CD14-positive monocyte (primary cell): Measurements from ENCODE around the gene TMEM221. TPM values are rescaled to one million over a fixed set of nuclear protein-coding genes. Genes with fewer than 3 reads are reported as not detected.

Source experiments
- DNase-seq, 3 donors: peaks; one replicate each; pipeline ENCODE4 v3.0.0-alpha.2; 2011 to 2022
- H2AFZ ChIP-seq: 2 replicates; pipeline ENCODE4 v1.6.0; 2012; ENCODE audit warnings: mild to moderate bottlenecking, low read depth, low read length, inconsistent platforms; ENCODE audit not compliant: insufficient read depth, poor library complexity, severe bottlenecking
- H3K27ac ChIP-seq, 2 donors: 1 replicate in 1 of 2; 2 replicates in 1 of 2; pipeline ENCODE4 v1.5.1; 2012 to 2013; ENCODE audit warnings: low read length in 2 of 2, control low read depth in 1 of 2, inconsistent platforms in 1 of 2, low read depth in 1 of 2, mild to moderate bottlenecking in 1 of 2
- H3K27me3 ChIP-seq, 2 donors: one replicate each; pipeline versions ENCODE4 v1.6.0 to v1.6.1; 2011 to 2013; ENCODE audit warnings: low read length in 2 of 2; ENCODE audit not compliant: control insufficient read depth in 2 of 2, insufficient read depth in 2 of 2
- H3K36me3 ChIP-seq, 2 donors: replicated peaks in 1 of 2; 1 replicate in 1 of 2; 2 replicates in 1 of 2; pipeline versions ENCODE4 v1.5.1 to v1.6.1; 2012 to 2013; ENCODE audit warnings: low read length in 2 of 2, control low read depth in 1 of 2, inconsistent platforms in 1 of 2, mild to moderate bottlenecking in 1 of 2; ENCODE audit not compliant: insufficient read depth in 2 of 2, control insufficient read depth in 1 of 2
- H3K4me1 ChIP-seq, 2 donors: 1 replicate in 1 of 2; 2 replicates in 1 of 2; pipeline versions ENCODE4 v1.5.1 to v1.6.1; 2012 to 2013; ENCODE audit warnings: low read length in 2 of 2, control low read depth in 1 of 2, inconsistent platforms in 1 of 2, mild to moderate bottlenecking in 1 of 2, moderate library complexity in 1 of 2; ENCODE audit not compliant: insufficient read depth in 2 of 2, control insufficient read depth in 1 of 2
- H3K4me2 ChIP-seq: replicated peaks from 2 replicates; pipeline ENCODE3; 2012; ENCODE audit warnings: low read length, moderate library complexity, mild to moderate bottlenecking; ENCODE audit not compliant: poor library complexity, severe bottlenecking; ENCODE audit errors: extremely low read depth
- H3K4me3 ChIP-seq, 3 experiments: fragments of 200-600 bp in 1 of 3; sonication (generic) in 1 of 3; replicated peaks in 1 of 3; 1 replicate in 2 of 3; 2 replicates in 1 of 3; pipeline ENCODE4 v1.5.1; 2011 to 2013; ENCODE audit warnings: low read length in 3 of 3, mild to moderate bottlenecking in 3 of 3, control low read depth in 2 of 3, low read depth in 2 of 3, inconsistent platforms in 1 of 3, moderate library complexity in 1 of 3
- H3K79me2 ChIP-seq: 2 replicates; pipeline ENCODE4 v1.6.0; 2012; ENCODE audit warnings: mild to moderate bottlenecking, control low read depth, inconsistent platforms, low read length, moderate library complexity; ENCODE audit not compliant: insufficient read depth
- H3K9ac ChIP-seq: 2 replicates; pipeline ENCODE4 v1.6.0; 2017; ENCODE audit warnings: low read length, mild to moderate bottlenecking; ENCODE audit not compliant: insufficient read depth, poor library complexity, severe bottlenecking
- H3K9me3 ChIP-seq, 2 donors: replicated peaks in 1 of 2; 1 replicate in 1 of 2; 2 replicates in 1 of 2; pipeline versions ENCODE4 v1.5.1 to v1.6.1; 2012 to 2013; ENCODE audit warnings: low read length in 2 of 2, control low read depth in 1 of 2; ENCODE audit not compliant: control insufficient read depth in 1 of 2, insufficient read depth in 1 of 2
- H4K20me1 ChIP-seq: 2 replicates; pipeline ENCODE4 v1.6.0; 2012; ENCODE audit warnings: mild to moderate bottlenecking, low read length, control low read depth, moderate library complexity; ENCODE audit not compliant: insufficient read depth
- H3K27ac Mint-ChIP-seq, 7 donors: one replicate each; pipeline ENCODE4 v1.8.0; 2020; ENCODE audit warnings: mild to moderate bottlenecking in 7 of 7, mixed read lengths in 7 of 7, moderate library complexity in 6 of 7, inconsistent platforms in 2 of 7
- H3K27me3 Mint-ChIP-seq, 3 donors: one replicate each; pipeline ENCODE4 v1.8.0; 2021 to 2022; ENCODE audit warnings: low read depth in 3 of 3, mild to moderate bottlenecking in 3 of 3, mixed read lengths in 3 of 3, moderate library complexity in 3 of 3, inconsistent platforms in 1 of 3
- H3K36me3 Mint-ChIP-seq, 2 donors: one replicate each; pipeline ENCODE4 v1.8.0; 2020; ENCODE audit warnings: mixed read lengths in 2 of 2, inconsistent platforms in 1 of 2, mild to moderate bottlenecking in 1 of 2
- H3K4me1 Mint-ChIP-seq: one replicate; pipeline ENCODE4 v1.8.0; 2020; ENCODE audit warnings: mild to moderate bottlenecking, mixed read lengths
- H3K4me3 Mint-ChIP-seq, 2 donors: one replicate each; pipeline ENCODE4 v1.8.0; 2020; ENCODE audit warnings: mild to moderate bottlenecking in 2 of 2, mixed read lengths in 2 of 2, moderate library complexity in 1 of 2
- H3K9me3 Mint-ChIP-seq, 7 donors: one replicate each; pipeline ENCODE4 v1.8.0; 2020 to 2022; ENCODE audit warnings: mixed read lengths in 7 of 7, mild to moderate bottlenecking in 6 of 7, moderate library complexity in 6 of 7, inconsistent platforms in 2 of 7
- WGBS: methylation state at CpG from one replicate; pipeline ENCODE4 v1.1.5; 2013; ENCODE audit warnings: missing lambda C conversion rate; ENCODE audit not compliant: insufficient coverage; 5-methylcytosine and 5-hydroxymethylcytosine counted together
- intact Hi-C, 2 donors: fragments of 100-400 bp; cut with micrococcal nuclease; formaldehyde crosslinking; loops; one replicate each; pipeline versions ENCODE4 v1.15.0 to v1.15.1; 2023
- polyA plus RNA-seq, 3 donors: library from polyadenylated mRNA; depleted of rRNA in 1 of 3; unstranded in 2 of 3; stranded (reverse) in 1 of 3; fragments of 300-500 nt in 2 of 3; fragments of >200 nt in 1 of 3; fragmentation: Illumina TruSeq in 2 of 3; gene quantifications; 1 replicate in 2 of 3; 2 replicates in 1 of 3; pipeline ENCODE4 v1.2.3, GENCODE V29; 2012 to 2021
- TF ChIP-seq, protein P1 (sequence below): fragments of 200-600 bp; IDR thresholded peaks from one replicate; pipeline ENCODE4 v1.8.0; 2022; ENCODE audit warnings: antibody characterized with exemption, mild to moderate bottlenecking

Gene TMEM221
- polyA plus RNA-seq, 3 donors, result not detected

DNA sequence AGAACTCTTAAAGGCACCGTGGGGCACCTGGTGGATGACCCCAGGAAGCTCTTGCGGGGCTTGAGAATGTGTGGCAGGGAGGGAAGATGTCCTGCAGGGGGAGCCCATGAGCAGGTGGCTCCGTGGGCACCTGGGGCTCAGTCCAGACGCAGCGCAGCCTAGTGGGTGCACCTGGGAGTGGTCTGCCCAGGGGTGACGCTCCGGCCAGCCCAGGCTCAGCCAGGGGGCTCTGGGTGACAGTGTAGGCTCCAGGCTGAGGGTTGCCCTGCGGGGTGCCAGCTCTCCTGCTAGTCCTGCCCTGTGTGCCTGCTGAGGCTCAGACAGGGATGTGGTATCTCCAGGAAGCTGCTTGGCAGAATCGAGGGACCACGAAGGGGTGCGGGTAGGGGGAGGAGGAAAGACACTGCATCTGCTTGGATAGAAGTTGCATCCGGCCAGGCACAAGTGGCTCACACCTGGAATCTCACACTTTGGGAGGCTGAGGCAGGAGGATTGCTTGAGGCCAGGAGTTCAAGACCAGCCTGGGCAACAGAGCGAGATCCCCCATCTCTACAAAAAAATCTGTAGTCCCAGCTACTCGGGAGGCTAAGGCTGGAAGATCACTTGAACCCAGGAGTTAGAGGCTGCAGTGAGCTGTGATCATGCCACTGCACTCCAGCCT, 48.0 kb upstream of the TMEM221 start:
- WGBS, result 6% methylated on average over 13 of the region's 14 CpGs
- Histone ChIP-seq H4K20me1 (peaks cover 18% of the 10 kb centered on the region), H3K4me3 (peak overlapping the region in 1 of 3 experiments; percentile 39), H3K79me2 (peaks cover 22% of the 10 kb centered on the region), H3K9me3 (no peaks in the 10 kb centered on the region), H3K27ac (no peak overlapping the region), H3K4me1 (peaks cover 29 to 31% of the 10 kb centered on the region in 2 donors), H3K27me3 (no peaks in the 10 kb centered on the region), H2AFZ (no peak overlapping the region), H3K9ac (no peak overlapping the region), H3K36me3 (peaks cover 14 to 28% of the 10 kb centered on the region in 2 donors), H3K4me2 (peak overlapping the region; percentile 64)
- Mint-ChIP-seq H3K9me3 (peaks cover 0 to 7% (median 0%) of the 10 kb centered on the region in 7 donors), H3K27ac (peak overlapping the region in 2 of 7 donors; percentile 46 to 63), H3K4me3 (no peak overlapping the region), H3K27me3 (peaks cover 0 to 4% (median 0%) of the 10 kb centered on the region in 3 donors), H3K36me3 (peaks cover 24 to 49% of the 10 kb centered on the region in 2 donors), H3K4me1 (peaks cover 42% of the 10 kb centered on the region)
- intact Hi-C loops, result no loop called here
- TF ChIP-seq, protein P1, sequence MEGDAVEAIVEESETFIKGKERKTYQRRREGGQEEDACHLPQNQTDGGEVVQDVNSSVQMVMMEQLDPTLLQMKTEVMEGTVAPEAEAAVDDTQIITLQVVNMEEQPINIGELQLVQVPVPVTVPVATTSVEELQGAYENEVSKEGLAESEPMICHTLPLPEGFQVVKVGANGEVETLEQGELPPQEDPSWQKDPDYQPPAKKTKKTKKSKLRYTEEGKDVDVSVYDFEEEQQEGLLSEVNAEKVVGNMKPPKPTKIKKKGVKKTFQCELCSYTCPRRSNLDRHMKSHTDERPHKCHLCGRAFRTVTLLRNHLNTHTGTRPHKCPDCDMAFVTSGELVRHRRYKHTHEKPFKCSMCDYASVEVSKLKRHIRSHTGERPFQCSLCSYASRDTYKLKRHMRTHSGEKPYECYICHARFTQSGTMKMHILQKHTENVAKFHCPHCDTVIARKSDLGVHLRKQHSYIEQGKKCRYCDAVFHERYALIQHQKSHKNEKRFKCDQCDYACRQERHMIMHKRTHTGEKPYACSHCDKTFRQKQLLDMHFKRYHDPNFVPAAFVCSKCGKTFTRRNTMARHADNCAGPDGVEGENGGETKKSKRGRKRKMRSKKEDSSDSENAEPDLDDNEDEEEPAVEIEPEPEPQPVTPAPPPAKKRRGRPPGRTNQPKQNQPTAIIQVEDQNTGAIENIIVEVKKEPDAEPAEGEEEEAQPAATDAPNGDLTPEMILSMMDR, result peak; percentile 99
- peak; percentile 75 to 85 (median 82) for DNase-seq

DNA sequence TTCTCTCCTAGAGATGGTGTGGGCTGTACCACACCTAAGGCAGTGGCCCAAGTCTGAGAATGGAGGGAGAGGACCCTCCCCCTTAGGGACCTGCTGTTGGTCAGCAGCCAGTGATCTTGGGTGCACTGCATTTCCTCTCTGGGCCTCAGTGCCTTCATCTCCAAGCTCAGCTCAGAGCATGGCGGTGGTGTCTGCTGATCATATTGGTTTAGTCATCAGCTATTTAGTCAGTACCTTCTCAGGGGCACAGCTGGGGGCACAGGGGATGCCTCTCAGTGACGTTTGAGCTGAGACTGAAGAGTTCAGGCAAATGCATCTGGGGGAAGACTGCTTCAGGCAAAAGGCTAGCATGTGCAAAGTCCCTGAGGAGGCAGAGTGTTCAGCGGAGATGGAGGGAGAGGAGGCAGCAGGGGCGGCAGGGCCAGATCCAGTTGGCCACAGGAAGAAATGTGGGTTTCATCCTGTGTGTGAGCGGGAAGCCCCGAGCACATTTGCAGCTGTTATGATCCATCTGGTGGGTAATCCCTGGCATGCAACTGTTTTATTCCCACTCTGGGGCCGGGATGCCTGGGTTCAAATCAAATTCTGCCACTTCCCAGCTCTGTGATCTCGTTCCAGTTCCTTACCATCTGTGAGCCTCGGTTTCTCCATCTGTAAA, 47.3 kb upstream of the TMEM221 start:
- Histone ChIP-seq H3K9ac (no peak overlapping the region), H3K4me2 (peak overlapping the region; percentile 64), H3K4me1 (peaks cover 28 to 30% of the 10 kb centered on the region in 2 donors), H3K4me3 (no peak overlapping the region), H3K36me3 (peaks cover 10 to 26% of the 10 kb centered on the region in 2 donors), H3K9me3 (no peaks in the 10 kb centered on the region), H3K27ac (no peak overlapping the region), H3K27me3 (no peaks in the 10 kb centered on the region), H4K20me1 (peaks cover 17% of the 10 kb centered on the region), H2AFZ (no peak overlapping the region), H3K79me2 (peaks cover 17% of the 10 kb centered on the region)
- Mint-ChIP-seq H3K9me3 (peaks cover 0 to 7% (median 0%) of the 10 kb centered on the region in 7 donors), H3K4me3 (no peak overlapping the region), H3K4me1 (peaks cover 40% of the 10 kb centered on the region), H3K27me3 (peaks cover 0 to 4% (median 0%) of the 10 kb centered on the region in 3 donors), H3K27ac (peak overlapping the region in 1 of 7 donors; percentile 46), H3K36me3 (peaks cover 22 to 46% of the 10 kb centered on the region in 2 donors)
- DNase-seq, result no peak
- TF ChIP-seq, protein P1, result no peak
- intact Hi-C loops, result no loop called here
- WGBS, result 75% methylated on average over 6 of the region's 9 CpGs
